Naive thymus-derived CD4-positive, alpha-beta T cell (primary cell): Measurements from ENCODE around the gene MIS18A. TPM values are rescaled to one million over a fixed set of nuclear protein-coding genes. Genes with fewer than 3 reads are reported as not detected.

Experiments
- ATAC-seq: fragments of 150-1000 bp; cut with Tn5 transposase; 2 replicates; pipeline ENCODE4 v1.10.0; 2021; ENCODE audit warnings: mild to moderate bottlenecking, moderate library complexity
- CTCF ChIA-PET: fragments of 350-600 bp; sonication (Branson Sonifier 250); formaldehyde crosslinking; loops from one replicate; lab custom pipeline; 2021; ENCODE audit warnings: antibody characterized with exemption; lab: Charles Lee
- POLR2A ChIA-PET: fragments of 350-600 bp; sonication (Branson Sonifier 250); formaldehyde crosslinking; loops from one replicate; lab custom pipeline; 2021; ENCODE audit warnings: antibody characterized with exemption, inconsistent platforms; lab: Charles Lee
- DNase-seq, 9 donors: peaks; one replicate each; pipeline versions ENCODE4 v3.0.0 to v3.0.0-alpha.2; 2020 to 2022; ENCODE audit warnings: mixed read lengths in 1 of 9
- H3K27ac ChIP-seq: one replicate; pipeline ENCODE4 v1.7.0; 2013; ENCODE audit warnings: mild to moderate bottlenecking, low read depth, low read length, moderate library complexity
- H3K27me3 ChIP-seq, 2 donors: one replicate each; pipeline ENCODE4 v1.7.0; 2013; ENCODE audit warnings: low read length in 2 of 2, mild to moderate bottlenecking in 2 of 2, moderate library complexity in 2 of 2; ENCODE audit not compliant: control insufficient read depth in 2 of 2, insufficient read depth in 2 of 2
- H3K36me3 ChIP-seq, 3 experiments: 1 replicate in 2 of 3; 2 replicates in 1 of 3; pipeline ENCODE4 v1.7.0; 2013; ENCODE audit warnings: low read length in 3 of 3, mild to moderate bottlenecking in 3 of 3, moderate library complexity in 1 of 3; ENCODE audit not compliant: insufficient read depth in 3 of 3, control insufficient read depth in 2 of 3
- H3K4me1 ChIP-seq, 2 donors: one replicate each; pipeline ENCODE4 v1.7.0; 2013; ENCODE audit warnings: low read length in 2 of 2, mild to moderate bottlenecking in 2 of 2, moderate library complexity in 1 of 2; ENCODE audit not compliant: control insufficient read depth in 2 of 2, insufficient read depth in 2 of 2
- H3K4me3 ChIP-seq: 2 replicates; pipeline ENCODE4 v1.7.0; 2013; ENCODE audit warnings: mild to moderate bottlenecking, low read length
- H3K9me3 ChIP-seq, 3 experiments: 1 replicate in 2 of 3; 2 replicates in 1 of 3; pipeline ENCODE4 v1.7.0; 2013; ENCODE audit warnings: low read length in 3 of 3; ENCODE audit not compliant: control insufficient read depth in 2 of 3
- H3K27ac Mint-ChIP-seq, 9 donors: one replicate each; pipeline ENCODE4 v1.8.0; 2020 to 2022; ENCODE audit warnings: mixed read lengths in 9 of 9, mild to moderate bottlenecking in 8 of 9, moderate library complexity in 5 of 9, inconsistent platforms in 2 of 9
- H3K27me3 Mint-ChIP-seq, 5 donors: one replicate each; pipeline ENCODE4 v1.8.0; 2021 to 2022; ENCODE audit warnings: mixed read lengths in 5 of 5, mild to moderate bottlenecking in 1 of 5
- H3K36me3 Mint-ChIP-seq, 5 donors: one replicate each; pipeline ENCODE4 v1.8.0; 2020 to 2022; ENCODE audit warnings: mixed read lengths in 5 of 5, mild to moderate bottlenecking in 3 of 5, inconsistent platforms in 1 of 5
- H3K4me1 Mint-ChIP-seq, 7 donors: one replicate each; pipeline ENCODE4 v1.8.0; 2020 to 2022; ENCODE audit warnings: mixed read lengths in 7 of 7, mild to moderate bottlenecking in 3 of 7, inconsistent platforms in 1 of 7
- H3K4me3 Mint-ChIP-seq, 10 donors: one replicate each; pipeline ENCODE4 v1.8.0; 2020 to 2022; ENCODE audit warnings: mild to moderate bottlenecking in 10 of 10, mixed read lengths in 10 of 10, moderate library complexity in 6 of 10, inconsistent platforms in 2 of 10
- H3K9me3 Mint-ChIP-seq, 11 donors: one replicate each; pipeline ENCODE4 v1.8.0; 2020 to 2022; ENCODE audit warnings: mixed read lengths in 11 of 11, mild to moderate bottlenecking in 4 of 11, inconsistent platforms in 1 of 11, moderate library complexity in 1 of 11
- intact Hi-C, 2 donors: fragments of 100-400 bp; cut with micrococcal nuclease; formaldehyde crosslinking; loops; one replicate each; pipeline ENCODE4 v1.15.1; 2023
- polyA plus RNA-seq, 2 donors: library from polyadenylated mRNA; unstranded; fragments of 300-500 nt; fragmentation: Illumina TruSeq; gene quantifications; one replicate each; pipeline ENCODE4 v1.2.3, GENCODE V29; 2021
- total RNA-seq, 6 experiments: library from RNA in 5 of 6; stranded (reverse) in 5 of 6; gene quantifications; 1 replicate in 5 of 6; 2 replicates in 1 of 6; pipeline ENCODE4 v1.2.3 and lab custom pipeline; 2021 to 2026

MIS18A gene
- total and polyA plus RNA-seq, 7 experiments from 2014 or later: 3.3 to 16.4 (median 9.4) TPM

- Histone ChIP-seq H3K4me1 (no peaks in the 10 kb centered on the region), H3K27ac (no peak overlapping the region), H3K27me3 (no peaks in the 10 kb centered on the region), H3K4me3 (no peak overlapping the region), H3K9me3 (peaks cover 0 to 4% (median 0%) of the 10 kb centered on the region in 3 experiments), H3K36me3 (no peaks in the 10 kb centered on the region)
- POLR2A ChIA-PET: no interaction called here
- no peak for DNase-seq
- Mint-ChIP-seq H3K4me3 (no peak overlapping the region), H3K4me1 (peaks cover 0 to 5% (median 0%) of the 10 kb centered on the region in 7 donors), H3K36me3 (peaks cover 0 to 11% (median 0%) of the 10 kb centered on the region in 5 donors), H3K9me3 (peaks cover 0 to 15% (median 8%) of the 10 kb centered on the region in 11 donors), H3K27ac (no peak overlapping the region), H3K27me3 (peaks cover 0 to 23% (median 6%) of the 10 kb centered on the region in 5 donors)
- CTCF ChIA-PET: no interaction called here
- intact Hi-C loops: no loop called here
- ATAC-seq: no peak
Measured at GRCh38 chr21:32240851-32241687, 37.8 kb downstream of the MIS18A start.

- peaks cover 0 to 4% (median 0%) of the 10 kb centered on the region in 3 experiments for H3K9me3 ChIP-seq
- no peak overlapping the region for H3K27ac ChIP-seq
- no peak overlapping the region for H3K27ac Mint-ChIP-seq
- ATAC-seq (no peak), DNase-seq (no peak)
- H3K36me3 Mint-ChIP-seq: peaks cover 0 to 11% (median 0%) of the 10 kb centered on the region in 5 donors
- CTCF ChIA-PET: no interaction called here
- intact Hi-C loops: no loop called here
- POLR2A ChIA-PET: no interaction called here
- H3K4me3 ChIP-seq: no peak overlapping the region
- no peaks in the 10 kb centered on the region for H3K36me3 ChIP-seq
- no peaks in the 10 kb centered on the region for H3K27me3 ChIP-seq
- peaks cover 0 to 15% (median 8%) of the 10 kb centered on the region in 11 donors for H3K9me3 Mint-ChIP-seq
- no peaks in the 10 kb centered on the region for H3K4me1 ChIP-seq
- peaks cover 0 to 5% (median 0%) of the 10 kb centered on the region in 7 donors for H3K4me1 Mint-ChIP-seq
- H3K27me3 Mint-ChIP-seq: peaks cover 0 to 20% (median 6%) of the 10 kb centered on the region in 5 donors
- no peak overlapping the region for H3K4me3 Mint-ChIP-seq
Measured at GRCh38 chr21:32239551-32239950, 39.3 kb downstream of the MIS18A start.

- POLR2A ChIA-PET: no interaction called here
- no peaks in the 10 kb centered on the region for H3K27me3 ChIP-seq
- no peak overlapping the region for H3K4me3 Mint-ChIP-seq
- peaks cover 0 to 4% (median 0%) of the 10 kb centered on the region in 3 experiments for H3K9me3 ChIP-seq
- CTCF ChIA-PET: no interaction called here
- H3K4me1 ChIP-seq: no peaks in the 10 kb centered on the region
- H3K9me3 Mint-ChIP-seq: peaks cover 0 to 15% (median 8%) of the 10 kb centered on the region in 11 donors
- peaks cover 0 to 5% (median 0%) of the 10 kb centered on the region in 7 donors for H3K4me1 Mint-ChIP-seq
- no peak for ATAC-seq
- H3K36me3 Mint-ChIP-seq: peaks cover 0 to 11% (median 0%) of the 10 kb centered on the region in 5 donors
- peaks cover 0 to 12% (median 6%) of the 10 kb centered on the region in 5 donors for H3K27me3 Mint-ChIP-seq
- no peak overlapping the region for H3K27ac Mint-ChIP-seq
- H3K4me3 ChIP-seq: no peak overlapping the region
- no peak overlapping the region for H3K27ac ChIP-seq
- intact Hi-C loops: no loop called here
- H3K36me3 ChIP-seq: no peaks in the 10 kb centered on the region
- no peak for DNase-seq
Measured at GRCh38 chr21:32238063-32238462, 40.8 kb downstream of the MIS18A start.

GRCh38 chr21:32237021-32237420, 41.8 kb downstream of the MIS18A start:
- DNase-seq (no peak), ATAC-seq (no peak)
- ChIA-PET POLR2A (no interaction called here), CTCF (no interaction called here)
- no peaks in the 10 kb centered on the region for H3K27me3 ChIP-seq
- H3K27ac ChIP-seq: no peak overlapping the region
- intact Hi-C loops: no loop called here
- H3K36me3 ChIP-seq: no peaks in the 10 kb centered on the region
- no peaks in the 10 kb centered on the region for H3K4me1 ChIP-seq
- Mint-ChIP-seq H3K27ac (no peak overlapping the region), H3K4me3 (no peak overlapping the region), H3K36me3 (peaks cover 0 to 11% (median 0%) of the 10 kb centered on the region in 5 donors), H3K27me3 (peaks cover 0 to 8% (median 6%) of the 10 kb centered on the region in 5 donors), H3K4me1 (peaks cover 0 to 5% (median 0%) of the 10 kb centered on the region in 7 donors), H3K9me3 (peaks cover 0 to 15% (median 8%) of the 10 kb centered on the region in 11 donors)
- no peak overlapping the region for H3K4me3 ChIP-seq
- H3K9me3 ChIP-seq: peaks cover 0 to 4% (median 0%) of the 10 kb centered on the region in 3 experiments

GRCh38 chr21:32233722-32234301, 45.0 kb downstream of the MIS18A start:
- Histone ChIP-seq H3K9me3 (peaks cover 0 to 4% (median 0%) of the 10 kb centered on the region in 3 experiments), H3K27me3 (no peaks in the 10 kb centered on the region), H3K27ac (no peak overlapping the region), H3K4me3 (no peak overlapping the region), H3K4me1 (no peaks in the 10 kb centered on the region), H3K36me3 (no peaks in the 10 kb centered on the region)
- peaks cover 0 to 10% (median 7%) of the 10 kb centered on the region in 11 donors for H3K9me3 Mint-ChIP-seq
- intact Hi-C loops: no loop called here
- ATAC-seq (no peak), DNase-seq (no peak)
- H3K27me3 Mint-ChIP-seq: peaks cover 0 to 9% (median 6%) of the 10 kb centered on the region in 5 donors
- no peak overlapping the region for H3K27ac Mint-ChIP-seq
- peaks cover 0 to 5% (median 0%) of the 10 kb centered on the region in 5 donors for H3K36me3 Mint-ChIP-seq
- H3K4me1 Mint-ChIP-seq: no peaks in the 10 kb centered on the region
- CTCF ChIA-PET: no interaction called here
- POLR2A ChIA-PET: no interaction called here
- no peak overlapping the region for H3K4me3 Mint-ChIP-seq

GRCh38 chr21:32233055-32233546, 45.7 kb downstream of the MIS18A start:
- H3K36me3 ChIP-seq: no peaks in the 10 kb centered on the region
- DNase-seq (no peak), ATAC-seq (no peak)
- Mint-ChIP-seq H3K27ac (no peak overlapping the region), H3K4me1 (no peaks in the 10 kb centered on the region), H3K4me3 (no peak overlapping the region), H3K9me3 (peaks cover 0 to 5% (median 0%) of the 10 kb centered on the region in 11 donors), H3K27me3 (peaks cover 0 to 5% (median 0%) of the 10 kb centered on the region in 5 donors), H3K36me3 (no peaks in the 10 kb centered on the region)
- CTCF ChIA-PET: no interaction called here
- H3K9me3 ChIP-seq: peaks cover 0 to 3% (median 0%) of the 10 kb centered on the region in 3 experiments
- POLR2A ChIA-PET: no interaction called here
- no peak overlapping the region for H3K4me3 ChIP-seq
- no peak overlapping the region for H3K27ac ChIP-seq
- no peaks in the 10 kb centered on the region for H3K4me1 ChIP-seq
- intact Hi-C loops: no loop called here
- no peaks in the 10 kb centered on the region for H3K27me3 ChIP-seq
